Prostate gland (tissue), 2 donors: ENCODE results near the gene GABRE.

ENCODE experiments used
- CTCF ChIP-seq, 4 experiments: fragments of 200-600 bp in 2 of 4; fragments of 450-650 bp in 2 of 4; sonication (generic) in 2 of 4; IDR thresholded peaks; 1 replicate in 3 of 4; 2 replicates in 1 of 4; pipeline ENCODE4 v1.5.1; 2016 to 2019; ENCODE audit warnings: antibody characterized with exemption in 4 of 4, mild to moderate bottlenecking in 2 of 4, moderate library complexity in 2 of 4
- POLR2AphosphoS5 ChIP-seq: sonication (generic); formaldehyde crosslinking; IDR thresholded peaks from one replicate; pipeline ENCODE4 v1.6.1; 2017; ENCODE audit warnings: antibody characterized with exemption

GRCh38 chrX:151982222-151982621 lies 7.7 kb upstream of the GABRE start:
- TF ChIP-seq POLR2AphosphoS5 (no peak), CTCF (IDR thresholded peaks at IDR 0.05) (no peak)
